Embryonic facial prominence (tissue), 1 donor: ENCODE measurements around the gene MMP14.
"Not testable (repeated sequence)": the region's sequence is repeated elsewhere in the genome, so short reads cannot be mapped to it uniquely, and the experiment has no call there.

Source experiments
- DNase-seq: peaks from one replicate; pipeline ENCODE4 v3.0.0-alpha.2; 2016; ENCODE audit errors: extremely low spot score

The MMP14 gene

DNA sequence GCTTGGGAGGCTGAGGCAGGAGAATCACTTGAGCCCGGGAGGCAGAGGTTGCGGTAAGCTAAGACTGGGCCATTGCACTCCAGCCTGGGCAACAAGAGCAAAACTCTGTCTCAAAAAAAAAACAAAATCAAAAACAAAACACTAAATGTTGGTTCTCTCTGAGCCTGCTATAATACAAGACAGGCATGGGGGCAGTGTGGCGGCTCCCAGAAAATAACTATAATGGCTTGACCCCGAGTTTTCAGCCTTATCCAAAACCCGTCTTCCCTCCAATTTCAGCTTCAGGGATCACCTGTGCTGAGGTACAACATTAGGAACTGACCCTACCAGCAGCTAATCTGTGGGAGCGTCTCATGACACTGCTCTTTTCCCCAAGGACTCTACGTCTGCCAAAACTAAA, 22.0 kb upstream of the MMP14 start:
- DNase-seq, result no peak

DNA sequence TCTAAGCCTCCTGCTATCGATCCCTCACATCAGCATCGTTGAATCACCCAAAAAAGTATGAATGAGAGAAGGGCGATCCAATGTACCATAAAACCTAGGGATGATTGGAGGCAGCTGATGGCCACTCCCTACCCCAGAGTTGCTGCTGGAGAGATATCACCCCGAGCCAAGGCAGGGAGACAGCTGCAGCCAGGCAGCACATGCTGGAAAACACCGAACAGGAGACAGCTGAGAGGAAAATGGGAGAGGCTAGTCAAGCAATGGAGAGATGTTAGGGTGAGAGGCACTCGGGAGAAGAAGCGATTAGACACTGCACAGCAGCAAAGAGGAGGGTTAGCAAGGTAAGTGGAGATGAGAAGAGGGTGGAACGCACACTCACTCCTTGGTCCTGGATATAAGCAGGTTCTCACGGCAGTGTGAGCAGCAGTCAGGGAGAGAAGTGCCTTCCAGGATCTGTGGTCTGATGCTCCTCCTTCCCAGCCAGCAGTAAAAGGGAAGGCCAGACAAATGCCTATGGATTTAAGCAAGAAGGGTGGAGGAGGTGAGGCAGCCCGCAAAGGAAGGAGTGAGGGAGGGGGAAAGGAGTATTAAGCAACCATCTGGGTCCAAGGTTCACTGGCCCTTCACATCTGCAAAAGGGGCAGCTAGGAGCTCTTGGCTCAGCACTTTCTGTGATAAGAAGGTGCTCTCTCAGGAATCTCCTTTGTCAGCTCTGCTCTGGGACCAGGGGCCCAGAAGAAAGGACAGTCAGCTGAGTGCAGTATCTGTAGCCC, 21.3 kb upstream of the MMP14 start, which contains the start of gene SLC7A7:
SLC7A7 (minus strand) TSS at position 495 of the 773 bp plus-strand sequence. CDS start 2,037 bp downstream, outside the sequence.
- no peak for DNase-seq

DNA sequence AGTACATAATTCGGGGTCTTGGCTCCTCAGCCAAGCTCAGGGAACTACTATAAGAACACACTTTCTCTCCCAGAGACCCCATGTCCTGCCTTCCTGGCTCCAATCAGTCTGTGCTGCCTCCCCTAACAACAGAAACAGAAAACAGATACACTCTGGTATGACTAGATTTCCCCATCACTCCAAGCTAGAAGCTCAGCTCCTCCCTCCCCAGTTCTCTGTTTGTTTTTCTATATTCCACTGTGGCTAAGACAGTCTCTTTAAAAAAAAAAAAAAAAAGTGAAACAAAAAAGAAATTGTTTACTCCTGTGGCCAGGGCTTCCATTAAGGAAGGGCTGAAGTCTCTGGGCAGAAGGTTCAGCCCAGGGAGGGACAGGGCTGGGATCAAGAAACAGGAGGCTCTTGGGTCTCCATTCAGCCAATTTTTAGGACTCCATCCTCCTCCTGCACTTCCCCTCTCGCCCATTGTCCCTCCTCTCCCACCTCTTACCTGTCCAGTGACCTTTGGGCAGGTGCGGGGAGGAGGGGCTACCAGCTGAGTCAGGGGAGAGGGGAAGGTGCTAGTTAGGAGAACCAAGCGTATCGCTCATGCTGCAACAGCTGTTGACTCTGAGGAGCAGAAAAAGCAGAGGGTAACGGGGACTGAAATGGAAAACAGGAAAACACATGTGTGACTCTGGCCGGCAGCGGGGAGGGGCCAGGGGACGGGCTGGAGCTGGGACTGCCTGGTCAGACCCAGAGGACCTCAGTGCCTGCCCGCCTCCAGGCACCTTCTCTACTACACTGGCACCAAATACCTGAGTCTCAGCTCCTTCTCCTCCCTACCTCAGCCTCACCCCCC, 17.0 kb upstream of the MMP14 start:
- peak; percentile 65 for DNase-seq

DNA sequence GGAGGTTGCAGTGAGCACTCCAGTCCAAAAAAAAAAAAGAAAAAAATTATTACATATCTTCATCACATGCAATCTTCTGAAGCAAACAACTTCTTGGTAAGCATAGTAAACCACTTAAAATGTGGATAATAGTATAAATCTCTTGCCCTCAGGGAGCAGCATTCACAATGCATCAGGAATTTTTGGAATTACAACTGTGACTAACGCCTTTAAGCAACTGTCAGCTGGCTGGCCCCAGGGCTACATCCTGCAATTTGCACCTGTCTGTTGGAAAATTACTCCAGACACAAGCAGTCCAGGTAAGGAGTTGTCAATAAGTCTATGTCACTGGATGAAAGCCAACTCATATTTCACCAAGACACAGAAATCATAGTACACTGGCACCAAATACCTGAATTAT, 15.7 kb upstream of the MMP14 start:
- DNase-seq, result no peak

DNA sequence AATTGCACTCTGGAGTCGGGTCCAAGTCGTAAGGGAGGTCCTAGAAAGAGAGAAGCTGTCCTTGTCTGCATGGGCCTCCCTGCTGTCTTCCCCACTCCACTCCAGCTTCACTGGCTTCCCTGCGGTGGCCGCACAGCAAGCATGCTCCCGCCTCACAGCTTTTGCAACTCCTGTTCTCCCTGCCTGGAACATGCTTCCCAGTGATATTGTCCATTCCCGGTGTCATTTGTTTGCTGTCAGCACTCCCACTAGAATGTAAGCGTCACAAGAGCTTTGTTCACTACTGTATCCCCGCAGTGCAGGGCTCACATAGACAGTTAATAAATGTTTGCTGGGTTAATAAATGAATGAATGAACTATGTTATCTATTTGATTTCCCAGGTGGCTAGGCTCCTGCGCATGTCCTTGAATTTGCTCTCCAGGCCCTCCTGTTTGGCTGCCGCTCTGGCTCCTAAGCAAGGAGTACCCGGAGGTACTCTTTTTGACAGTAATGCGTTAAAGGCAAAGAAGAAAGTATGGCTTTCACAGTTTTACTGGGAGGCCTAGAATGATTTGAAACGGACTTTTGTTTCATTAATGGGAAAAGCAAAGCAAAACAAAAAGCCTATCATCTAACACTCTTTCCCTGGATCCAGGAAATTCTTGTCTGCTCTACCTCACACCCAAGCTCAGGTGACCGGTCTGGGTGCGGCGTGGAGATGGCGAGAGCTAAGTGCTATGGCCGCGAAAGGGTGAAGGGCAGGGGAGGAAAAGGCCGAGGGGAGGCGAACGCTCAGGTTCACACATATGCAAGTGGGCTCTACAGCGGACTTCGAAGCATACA, 15.0 kb upstream of the MMP14 start:
- no peak for DNase-seq

DNA sequence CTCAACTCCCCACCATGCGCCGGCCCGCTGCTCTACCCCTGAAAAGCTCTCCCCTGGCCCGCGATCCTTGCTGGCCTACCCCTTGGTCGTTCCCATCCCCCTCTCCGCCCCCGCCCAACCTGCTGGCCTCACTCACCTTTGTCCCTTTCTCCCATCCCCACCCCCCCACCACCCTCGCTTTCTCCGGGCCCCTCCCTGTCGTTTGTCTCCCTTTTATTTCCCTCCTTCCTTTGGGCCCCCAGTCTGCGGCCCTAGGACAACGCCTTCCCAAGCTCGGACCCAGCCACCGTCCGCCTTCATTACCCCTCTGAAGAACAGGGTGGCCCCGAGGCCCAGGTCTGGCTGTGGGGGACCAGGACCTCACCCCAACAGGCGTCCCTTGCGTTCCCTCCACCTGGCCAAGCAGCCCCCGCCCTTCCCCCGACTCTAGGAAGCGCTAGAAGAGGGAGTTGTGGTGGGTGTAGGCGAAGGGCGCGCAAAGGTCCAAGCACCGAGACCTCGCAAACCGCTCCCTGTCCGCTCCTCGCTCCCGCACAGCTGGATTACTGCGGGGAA, 14.3 kb upstream of the MMP14 start:
- no peak for DNase-seq

DNA sequence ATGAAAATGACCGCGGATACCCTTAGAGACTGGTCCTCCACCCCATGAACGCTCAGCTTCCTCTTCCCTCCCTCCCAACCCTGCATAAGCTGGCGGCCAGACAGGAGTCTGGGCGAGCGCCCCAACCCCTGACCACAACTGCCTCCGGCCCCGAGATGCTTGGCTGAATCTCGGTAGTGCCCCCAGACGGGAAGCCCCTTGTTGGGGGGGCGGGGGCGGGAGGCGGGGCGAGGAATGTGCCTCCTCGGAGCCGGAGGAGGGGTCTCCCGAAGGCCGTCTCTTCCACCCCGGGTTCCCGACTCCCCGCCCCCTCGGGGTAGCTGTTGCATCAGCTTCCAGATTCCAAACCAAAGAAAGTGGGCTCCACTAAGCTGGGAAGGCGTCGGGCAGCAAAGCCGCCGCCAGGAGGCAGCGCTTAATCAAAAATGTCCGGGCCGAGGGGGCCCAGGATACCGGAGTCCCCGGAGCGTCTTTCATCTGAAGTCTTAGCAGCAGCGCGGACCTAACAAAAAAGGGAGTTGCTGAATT, 13.8 kb upstream of the MMP14 start:
- DNase-seq, result peak; percentile 69

DNA sequence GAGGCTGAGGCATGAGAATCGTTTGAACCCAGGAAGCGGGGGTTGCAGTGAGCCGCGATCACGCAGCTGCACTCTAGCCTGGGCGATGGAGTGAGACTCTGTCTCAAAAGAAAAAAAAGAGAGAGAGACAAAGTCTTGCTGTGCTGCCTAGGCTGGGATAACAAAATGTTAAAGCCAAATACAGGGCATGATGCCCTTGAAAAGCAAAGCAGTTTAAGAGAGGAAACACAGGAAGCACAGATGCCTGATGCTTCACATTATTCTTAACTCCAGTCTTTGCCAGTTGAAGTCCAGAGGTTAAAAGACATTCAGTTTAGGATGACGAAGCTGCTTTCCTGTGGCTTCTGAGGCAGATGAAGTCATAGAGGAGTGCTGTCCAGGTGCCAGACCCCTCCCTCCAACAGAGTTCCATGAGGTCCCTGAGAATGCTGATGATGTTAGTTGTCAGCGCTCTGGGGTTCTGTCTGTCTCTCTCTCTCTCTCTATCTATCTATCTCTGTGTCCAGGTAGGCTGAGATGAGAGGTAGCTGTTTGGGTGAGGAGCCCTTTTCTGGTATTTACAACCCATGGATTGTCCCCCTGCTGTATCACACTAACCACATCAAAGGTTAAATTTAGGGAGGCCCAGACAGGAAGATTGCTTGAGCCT, 11.6 kb upstream of the MMP14 start:
- no peak for DNase-seq

DNA sequence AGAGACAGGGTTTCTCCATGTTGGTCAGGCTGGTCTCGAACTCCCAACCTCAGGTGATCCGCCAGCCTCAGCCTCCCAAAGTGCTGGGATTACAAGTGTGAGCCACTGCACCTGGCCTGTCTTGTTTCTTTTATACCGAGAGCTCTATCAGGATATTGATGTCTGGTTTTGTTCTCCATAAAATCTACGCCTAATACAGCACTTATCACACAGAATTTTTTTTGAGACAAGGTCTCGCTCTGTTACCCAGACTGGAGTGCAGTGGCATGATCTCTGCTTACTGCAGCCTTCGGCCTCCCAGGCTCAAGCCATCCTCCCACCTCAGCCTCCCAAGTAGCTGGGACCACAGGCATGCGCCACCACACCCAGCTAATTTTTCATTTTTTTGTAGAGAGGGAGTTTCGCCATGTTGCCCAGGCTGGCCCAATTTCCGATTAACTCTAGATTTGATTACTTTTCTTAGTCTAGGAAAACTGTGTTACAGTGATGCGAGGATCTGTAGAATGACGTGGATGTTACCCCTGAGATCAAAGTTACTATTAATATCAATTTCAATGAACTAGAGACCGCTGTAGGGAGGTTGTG, 7.2 kb upstream of the MMP14 start:
- DNase-seq, result not testable (repeated sequence)

DNA sequence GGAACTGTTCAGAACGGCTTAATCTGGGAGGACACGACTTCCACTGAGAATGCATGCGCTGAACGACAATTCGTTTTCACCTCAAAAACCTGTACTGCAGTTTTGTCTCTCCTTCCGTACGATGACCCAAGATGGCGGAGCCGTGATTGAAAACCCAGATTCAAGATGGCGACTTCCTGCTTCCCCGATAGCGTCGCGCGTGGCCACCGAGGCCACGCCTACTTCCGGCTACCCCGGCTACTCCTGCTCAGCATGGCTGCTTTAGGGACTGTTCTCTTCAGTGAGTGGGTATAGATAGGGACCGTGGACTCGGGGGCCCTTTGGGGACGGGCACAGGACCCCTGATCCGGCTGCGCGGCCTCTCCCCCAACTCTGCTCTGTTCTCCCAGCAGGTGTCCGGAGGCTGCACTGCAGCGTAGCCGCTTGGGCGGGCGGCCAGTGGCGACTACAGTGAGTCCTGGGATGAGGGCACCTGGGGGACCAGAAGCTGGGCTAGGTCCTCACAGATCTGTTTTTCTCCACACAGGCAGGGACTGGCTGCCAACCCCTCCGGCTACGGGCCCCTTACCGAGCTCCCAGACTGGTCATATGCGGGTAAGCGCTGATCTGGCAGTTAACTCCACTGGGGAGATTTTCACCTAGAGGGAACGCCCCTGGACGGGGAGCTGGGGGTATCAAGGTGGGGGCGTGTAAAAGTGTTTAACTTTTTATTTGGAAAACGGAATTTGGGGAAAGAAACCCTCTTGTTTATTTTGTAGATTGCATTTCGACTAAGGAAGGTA, 6.5 kb upstream of the MMP14 start, which contains the start of gene MRPL52:
MRPL52 (plus strand) TSS at position 227 of the 782 bp plus-strand sequence; CDS start at position 253, 26 bp downstream.
- peak; percentile 84 for DNase-seq

DNA sequence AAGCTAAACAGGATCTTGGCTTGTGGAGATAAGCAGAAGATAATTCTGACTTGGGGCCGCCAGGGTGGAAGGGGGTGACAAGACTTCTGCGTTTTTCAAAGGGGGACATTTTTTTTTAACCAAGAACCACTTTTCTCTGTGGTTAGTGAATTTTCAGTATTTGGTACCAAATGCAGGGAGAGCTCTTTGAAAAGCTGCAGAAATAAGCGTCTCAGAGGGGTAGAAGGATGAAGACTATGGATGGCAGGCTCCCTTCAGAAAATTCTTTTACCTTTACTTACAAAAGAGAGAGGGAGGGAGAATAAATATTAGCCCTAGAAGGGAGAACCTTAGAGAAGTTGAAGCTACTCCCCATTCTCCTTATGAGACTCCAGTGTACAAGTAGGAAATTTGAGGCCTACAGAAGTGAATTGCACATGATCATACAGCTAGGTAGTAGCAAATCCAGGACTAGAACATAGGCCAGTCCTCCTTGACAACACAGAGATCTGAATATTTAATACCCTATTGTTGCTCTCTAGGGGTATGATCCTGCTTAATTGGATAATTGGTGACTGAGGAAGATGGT, 5.9 kb upstream of the MMP14 start:
- no peak for DNase-seq

DNA sequence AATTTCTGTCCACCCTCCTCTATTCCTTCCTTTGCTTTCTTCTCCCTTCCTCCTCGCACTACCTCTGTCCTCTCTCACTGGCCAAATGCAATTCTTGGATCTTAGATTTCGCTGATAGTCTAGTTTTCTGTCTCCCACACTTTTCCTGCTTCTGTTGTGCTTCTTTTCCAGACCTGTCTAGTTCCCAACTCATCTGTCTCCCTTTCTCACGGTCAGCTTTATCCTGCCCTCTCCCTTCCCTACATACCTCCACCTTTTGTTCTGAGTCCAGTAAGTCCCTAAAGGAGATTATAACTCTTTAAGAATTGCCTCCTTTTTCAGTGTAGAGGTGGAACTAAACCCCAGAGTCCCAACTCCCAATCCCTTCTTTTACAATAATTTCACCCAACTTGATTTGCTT, 880 bp upstream of the MMP14 start:
- DNase-seq, result no peak

DNA sequence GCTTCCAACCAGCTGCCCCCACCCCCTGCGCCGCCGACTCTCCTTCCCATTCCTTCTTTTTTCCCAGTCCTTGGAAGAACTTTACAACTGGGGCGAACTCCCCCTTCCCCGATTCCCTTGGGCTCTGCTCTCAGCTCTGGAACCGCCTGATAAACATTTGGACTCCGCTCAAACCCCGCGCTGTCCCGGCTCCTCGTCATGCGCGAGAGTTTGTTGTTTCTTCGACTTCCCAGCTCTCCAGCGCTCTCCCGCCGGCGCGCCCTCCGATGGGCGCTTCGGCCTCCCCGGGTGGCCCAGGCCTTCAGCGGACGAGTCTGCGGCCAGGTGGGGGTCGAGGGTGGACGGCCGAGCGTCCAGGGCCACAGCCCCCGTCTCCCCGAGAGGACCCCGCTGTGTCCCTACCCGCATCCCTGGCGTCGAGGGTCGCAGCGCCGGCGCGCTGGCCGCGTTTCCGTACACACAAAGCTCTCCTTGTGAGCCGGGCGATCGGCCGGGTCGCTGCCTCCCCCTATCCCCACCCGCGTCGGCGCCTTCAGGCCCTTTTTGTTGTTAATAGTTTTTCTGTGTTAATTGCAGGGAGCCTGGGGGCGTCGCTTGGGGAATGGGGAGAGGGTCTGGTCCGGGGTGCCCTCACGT, 847 bp downstream of the MMP14 start:
- DNase-seq, result no peak

DNA sequence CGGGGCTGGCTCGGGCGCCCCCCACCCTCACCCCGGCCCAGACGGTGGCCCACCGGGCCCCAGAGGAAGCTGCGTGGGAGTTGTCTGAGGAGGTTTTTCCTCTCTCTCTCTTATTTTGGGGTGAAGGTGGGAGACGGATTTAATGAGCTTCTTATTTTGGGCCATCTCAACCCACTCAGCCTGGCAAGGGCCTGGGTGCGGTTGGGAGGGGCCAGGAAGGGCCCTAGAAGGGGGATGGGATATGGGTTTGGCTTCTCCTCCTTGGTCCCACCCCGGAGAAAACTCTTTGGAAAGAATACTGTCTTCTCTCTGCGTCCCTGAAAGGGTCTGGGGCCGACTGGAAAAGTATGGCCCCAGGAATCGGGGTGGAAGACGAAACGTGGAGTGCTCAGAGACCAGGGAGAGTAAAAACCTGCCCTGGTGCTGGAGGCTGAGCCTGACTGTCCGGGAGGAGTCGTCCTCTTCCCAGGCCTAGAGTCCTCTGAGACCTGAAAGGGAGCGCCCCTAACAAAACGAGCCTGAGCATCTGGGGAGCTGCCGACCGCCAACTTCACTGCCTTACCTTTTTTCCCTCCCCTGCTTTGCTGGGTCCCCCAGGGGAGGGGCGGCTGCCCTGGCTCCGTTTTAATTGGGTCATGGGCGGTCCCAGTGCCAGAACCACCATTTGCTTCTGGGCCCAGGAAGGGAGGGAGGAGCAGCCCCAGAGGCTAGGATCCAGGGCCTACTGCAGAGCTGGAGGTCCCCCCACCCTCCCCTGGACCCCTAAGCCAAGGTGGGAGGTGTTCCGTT, 1.6 kb downstream of the MMP14 start:
- DNase-seq, result no peak

DNA sequence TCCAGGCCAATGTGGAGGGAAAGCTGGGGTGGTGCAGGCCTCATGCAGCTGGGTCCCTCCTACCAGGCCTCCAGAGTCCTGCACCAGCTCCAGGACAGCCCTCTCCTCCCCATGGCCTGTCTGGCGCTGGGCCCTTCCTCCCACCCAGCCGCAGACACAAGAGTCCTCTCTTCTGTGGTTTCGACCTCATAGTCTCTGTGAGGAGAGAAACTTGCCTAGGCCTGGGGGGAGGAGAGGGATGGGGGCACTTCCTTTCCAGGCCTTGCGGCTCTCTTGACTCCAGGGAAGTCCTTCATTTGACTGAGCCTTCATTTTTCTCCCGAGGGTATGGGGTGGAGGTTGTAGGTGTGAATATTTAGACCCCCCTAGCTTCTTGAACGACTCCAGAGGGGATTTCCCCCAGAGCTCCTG, 2.3 kb downstream of the MMP14 start:
- no peak for DNase-seq

DNA sequence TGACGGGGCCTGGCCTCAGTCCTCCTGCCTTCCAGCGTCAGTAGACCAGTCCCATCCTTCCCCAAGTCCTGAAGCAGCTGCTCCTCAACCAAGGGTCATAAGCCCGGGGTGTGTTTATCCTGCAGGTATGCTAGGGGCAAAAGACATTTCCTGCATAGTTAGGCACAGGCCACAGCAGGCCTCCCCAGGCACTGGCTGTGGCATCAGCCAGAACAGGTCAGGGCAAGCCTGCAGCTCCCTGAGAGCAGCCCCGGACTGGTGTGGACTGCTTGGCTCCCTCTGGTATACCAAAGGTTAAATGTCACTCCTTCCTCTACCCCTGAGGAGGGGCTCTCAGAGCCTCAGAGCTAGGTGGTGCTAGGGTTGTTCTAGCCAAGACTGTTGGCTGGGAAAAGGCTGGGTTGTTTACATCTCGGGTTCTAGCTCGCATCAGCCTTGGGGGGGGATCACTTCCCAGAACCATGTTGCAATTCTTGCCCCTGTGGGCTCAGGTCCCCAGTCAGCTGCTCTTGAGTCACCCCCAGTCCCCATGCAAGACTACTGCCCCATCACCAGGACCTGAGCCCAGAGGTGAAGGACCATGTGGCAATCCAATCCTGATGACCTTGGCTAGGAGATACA, 2.9 kb downstream of the MMP14 start:
- DNase-seq, result no peak

DNA sequence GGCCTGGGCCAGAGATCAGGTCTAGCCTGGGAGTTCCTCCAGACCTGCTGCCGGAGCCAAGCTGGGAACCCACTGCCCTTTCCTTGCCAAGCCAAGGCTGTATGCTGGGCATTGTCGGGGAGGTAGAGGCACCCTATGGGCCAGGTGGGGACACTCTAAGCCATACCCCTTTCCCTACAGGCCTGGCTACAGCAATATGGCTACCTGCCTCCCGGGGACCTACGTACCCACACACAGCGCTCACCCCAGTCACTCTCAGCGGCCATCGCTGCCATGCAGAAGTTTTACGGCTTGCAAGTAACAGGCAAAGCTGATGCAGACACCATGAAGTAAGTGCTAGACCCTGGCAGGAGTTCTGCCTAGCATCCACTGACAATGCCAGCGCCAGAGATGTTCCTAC, 4.9 kb downstream of the MMP14 start:
- DNase-seq, result no peak

DNA sequence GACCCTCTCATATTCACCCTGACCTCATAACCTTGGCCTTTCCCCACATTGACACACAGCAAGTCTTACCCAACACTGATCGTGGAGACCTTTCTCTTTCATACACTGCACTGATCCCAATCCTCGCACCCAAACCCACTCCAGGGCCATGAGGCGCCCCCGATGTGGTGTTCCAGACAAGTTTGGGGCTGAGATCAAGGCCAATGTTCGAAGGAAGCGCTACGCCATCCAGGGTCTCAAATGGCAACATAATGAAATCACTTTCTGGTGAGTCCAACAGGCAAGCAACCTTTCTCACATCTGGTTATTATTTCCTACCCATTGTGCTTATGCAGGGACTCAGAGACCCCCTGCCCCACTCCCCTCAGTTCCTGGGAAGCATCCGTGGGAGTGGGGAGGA, 5.4 kb downstream of the MMP14 start:
- no peak for DNase-seq
